Measurements from ENCODE around the gene THAP10.

- TF ChIP-seq, protein P1, sequence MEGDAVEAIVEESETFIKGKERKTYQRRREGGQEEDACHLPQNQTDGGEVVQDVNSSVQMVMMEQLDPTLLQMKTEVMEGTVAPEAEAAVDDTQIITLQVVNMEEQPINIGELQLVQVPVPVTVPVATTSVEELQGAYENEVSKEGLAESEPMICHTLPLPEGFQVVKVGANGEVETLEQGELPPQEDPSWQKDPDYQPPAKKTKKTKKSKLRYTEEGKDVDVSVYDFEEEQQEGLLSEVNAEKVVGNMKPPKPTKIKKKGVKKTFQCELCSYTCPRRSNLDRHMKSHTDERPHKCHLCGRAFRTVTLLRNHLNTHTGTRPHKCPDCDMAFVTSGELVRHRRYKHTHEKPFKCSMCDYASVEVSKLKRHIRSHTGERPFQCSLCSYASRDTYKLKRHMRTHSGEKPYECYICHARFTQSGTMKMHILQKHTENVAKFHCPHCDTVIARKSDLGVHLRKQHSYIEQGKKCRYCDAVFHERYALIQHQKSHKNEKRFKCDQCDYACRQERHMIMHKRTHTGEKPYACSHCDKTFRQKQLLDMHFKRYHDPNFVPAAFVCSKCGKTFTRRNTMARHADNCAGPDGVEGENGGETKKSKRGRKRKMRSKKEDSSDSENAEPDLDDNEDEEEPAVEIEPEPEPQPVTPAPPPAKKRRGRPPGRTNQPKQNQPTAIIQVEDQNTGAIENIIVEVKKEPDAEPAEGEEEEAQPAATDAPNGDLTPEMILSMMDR (IDR thresholded peaks at IDR 0.05): no peak
- TF ChIP-seq EP300 (IDR thresholded peaks at IDR 0.05; ENCODE audit: low read depth): no peak
- TF ChIP-seq POLR2A (IDR thresholded peaks at IDR 0.05): no peak
These were observed 14.6 kb upstream of the THAP10 start for GRCh38 chr15:70906842-70907241.
